MM.1S (cell line): ENCODE measurements around the gene SLC13A3.

Source experiments
- DNase-seq: peaks from one replicate; pipeline ENCODE4 v3.0.0-alpha.2; 2015
- H2AFZ ChIP-seq: fragments of 300-600 bp; sonication (generic); 2 replicates; pipeline ENCODE4 v1.6.0; 2016; ENCODE audit warnings: antibody characterized with exemption, low read length
- H3F3A ChIP-seq: fragments of 300-600 bp; sonication (generic); 2 replicates; pipeline ENCODE4 v1.6.1; 2016; ENCODE audit warnings: mild to moderate bottlenecking, antibody characterized with exemption, low read length, moderate library complexity, mixed read lengths; ENCODE audit not compliant: insufficient read depth
- H3K27ac ChIP-seq: fragments of 300-600 bp; sonication (generic); 2 replicates; pipeline ENCODE4 v1.5.1; 2016; ENCODE audit warnings: mild to moderate bottlenecking, low read length
- H3K27me3 ChIP-seq: fragments of 300-600 bp; sonication (generic); replicated peaks from 2 replicates; pipeline ENCODE4 v1.6.0; 2016; ENCODE audit warnings: low read length; ENCODE audit not compliant: insufficient read depth
- H3K36me3 ChIP-seq: fragments of 300-600 bp; sonication (generic); replicated peaks from 2 replicates; pipeline ENCODE4 v1.6.1; 2016; ENCODE audit warnings: mild to moderate bottlenecking, low read length, mixed read lengths; ENCODE audit not compliant: insufficient read depth
- H3K4me1 ChIP-seq: fragments of 300-600 bp; sonication (generic); 2 replicates; pipeline ENCODE4 v1.6.1; 2016; ENCODE audit warnings: low read length, mixed read lengths
- H3K4me2 ChIP-seq: fragments of 300-600 bp; sonication (generic); 2 replicates; pipeline ENCODE4 v1.6.0; 2016; ENCODE audit warnings: low read depth, low read length
- H3K4me3 ChIP-seq: fragments of 300-600 bp; sonication (generic); 2 replicates; pipeline ENCODE4 v1.5.1; 2016; ENCODE audit warnings: low read length, mixed read lengths
- H3K79me2 ChIP-seq: fragments of 300-600 bp; sonication (generic); 2 replicates; pipeline ENCODE4 v1.6.1; 2016; ENCODE audit warnings: mixed run types, low read length, mixed read lengths
- H3K9ac ChIP-seq: fragments of 300-600 bp; sonication (generic); 2 replicates; pipeline ENCODE4 v1.6.1; 2016; ENCODE audit warnings: low read length, mixed read lengths
- H3K9me2 ChIP-seq: fragments of 300-600 bp; sonication (generic); replicated peaks from 2 replicates; pipeline ENCODE4 v1.6.1; 2016; ENCODE audit warnings: mild to moderate bottlenecking, low read length, mixed read lengths; ENCODE audit not compliant: insufficient read depth
- H3K9me3 ChIP-seq: fragments of 300-600 bp; sonication (generic); replicated peaks from 2 replicates; pipeline ENCODE4 v1.6.1; 2016; ENCODE audit warnings: mild to moderate bottlenecking, low read length, mixed read lengths; ENCODE audit not compliant: insufficient read depth
- H4K20me1 ChIP-seq: fragments of 300-600 bp; sonication (generic); 2 replicates; pipeline ENCODE4 v1.6.1; 2016; ENCODE audit warnings: mild to moderate bottlenecking, low read length, moderate library complexity, mixed read lengths; ENCODE audit not compliant: insufficient read depth
- CTCF ChIP-seq: fragments of 300-600 bp; sonication (generic); IDR thresholded peaks from 2 replicates; pipeline ENCODE4 v1.5.1; 2016; ENCODE audit warnings: antibody characterized with exemption, low read length, mixed read lengths
- EZH2 ChIP-seq: fragments of 300-600 bp; sonication (generic); optimal IDR thresholded peaks from 2 replicates; pipeline ENCODE3; 2017; ENCODE audit warnings: low read depth, mild to moderate bottlenecking, antibody characterized with exemption, low read length, mixed read lengths
- EZH2phosphoT487 ChIP-seq: fragments of 300-600 bp; sonication (generic); IDR thresholded peaks from 2 replicates; pipeline ENCODE4 v1.6.1; 2018; ENCODE audit warnings: antibody characterized with exemption, low read length

The SLC13A3 gene

GRCh38 chr20:46631212-46631869, 19.9 kb downstream of the SLC13A3 start:
- no peak for TF ChIP-seq EZH2
- TF ChIP-seq CTCF, result no peak
- no peak for TF ChIP-seq EZH2phosphoT487
- no peaks in the 10 kb centered on the region for H3K27me3 ChIP-seq
- H3F3A ChIP-seq, result no peaks in the 10 kb centered on the region
- H3K9ac ChIP-seq, result no peak overlapping the region
- no peaks in the 10 kb centered on the region for H3K4me1 ChIP-seq
- DNase-seq, result no peak
- no peaks in the 10 kb centered on the region for H3K9me3 ChIP-seq
- H3K4me2 ChIP-seq, result no peak overlapping the region
- H3K4me3 ChIP-seq, result no peak overlapping the region
- no peak overlapping the region for H3K27ac ChIP-seq
- H3K79me2 ChIP-seq, result no peaks in the 10 kb centered on the region
- no peaks in the 10 kb centered on the region for H3K9me2 ChIP-seq
- H4K20me1 ChIP-seq, result no peaks in the 10 kb centered on the region
- no peaks in the 10 kb centered on the region for H3K36me3 ChIP-seq
- no peak overlapping the region for H2AFZ ChIP-seq

- no peaks in the 10 kb centered on the region for H3K36me3 ChIP-seq
- no peak overlapping the region for H2AFZ ChIP-seq
Measured at GRCh38 chr20:46630306-46630705, 21.0 kb downstream of the SLC13A3 start.

GRCh38 chr20:46629341-46629740, 21.9 kb downstream of the SLC13A3 start:
- TF ChIP-seq EZH2phosphoT487, result no peak
- no peak for TF ChIP-seq CTCF
- no peak for TF ChIP-seq EZH2
- Histone ChIP-seq H3K27me3 (no peaks in the 10 kb centered on the region), H2AFZ (no peak overlapping the region), H4K20me1 (no peaks in the 10 kb centered on the region), H3K4me3 (no peak overlapping the region), H3K27ac (no peak overlapping the region), H3K9me3 (no peaks in the 10 kb centered on the region), H3K4me1 (no peaks in the 10 kb centered on the region), H3K9ac (no peak overlapping the region), H3K4me2 (no peak overlapping the region), H3F3A (no peaks in the 10 kb centered on the region), H3K36me3 (no peaks in the 10 kb centered on the region), H3K79me2 (no peaks in the 10 kb centered on the region), H3K9me2 (no peaks in the 10 kb centered on the region)
- no peak for DNase-seq

More at GRCh38 chr20:46630306-46630705, 21.0 kb downstream of the SLC13A3 start:
- Histone ChIP-seq H3F3A (no peaks in the 10 kb centered on the region), H3K27ac (no peak overlapping the region), H3K79me2 (no peaks in the 10 kb centered on the region), H3K4me1 (no peaks in the 10 kb centered on the region), H3K9me3 (no peaks in the 10 kb centered on the region), H4K20me1 (no peaks in the 10 kb centered on the region), H3K27me3 (no peaks in the 10 kb centered on the region), H3K4me3 (no peak overlapping the region), H3K9me2 (no peaks in the 10 kb centered on the region), H3K9ac (no peak overlapping the region), H3K4me2 (no peak overlapping the region)
- DNase-seq, result no peak
- TF ChIP-seq CTCF, result no peak
- TF ChIP-seq EZH2phosphoT487, result no peak
- no peak for TF ChIP-seq EZH2
